ENCODE data around the gene JADE2.

GRCh38 chr5:134582281-134582680, 56.8 kb downstream of the JADE2 start:
- TF ChIP-seq CREB1 (IDR thresholded peaks at IDR 0.05; ENCODE audit: low read depth) = no peak
- TF ChIP-seq FOXM1 (IDR thresholded peaks at IDR 0.05; ENCODE audit: borderline replicate concordance, low read depth) = no peak
- TF ChIP-seq ZBTB7A (IDR thresholded peaks at IDR 0.05; ENCODE audit: low read depth) = no peak
- TF ChIP-seq, protein P1, sequence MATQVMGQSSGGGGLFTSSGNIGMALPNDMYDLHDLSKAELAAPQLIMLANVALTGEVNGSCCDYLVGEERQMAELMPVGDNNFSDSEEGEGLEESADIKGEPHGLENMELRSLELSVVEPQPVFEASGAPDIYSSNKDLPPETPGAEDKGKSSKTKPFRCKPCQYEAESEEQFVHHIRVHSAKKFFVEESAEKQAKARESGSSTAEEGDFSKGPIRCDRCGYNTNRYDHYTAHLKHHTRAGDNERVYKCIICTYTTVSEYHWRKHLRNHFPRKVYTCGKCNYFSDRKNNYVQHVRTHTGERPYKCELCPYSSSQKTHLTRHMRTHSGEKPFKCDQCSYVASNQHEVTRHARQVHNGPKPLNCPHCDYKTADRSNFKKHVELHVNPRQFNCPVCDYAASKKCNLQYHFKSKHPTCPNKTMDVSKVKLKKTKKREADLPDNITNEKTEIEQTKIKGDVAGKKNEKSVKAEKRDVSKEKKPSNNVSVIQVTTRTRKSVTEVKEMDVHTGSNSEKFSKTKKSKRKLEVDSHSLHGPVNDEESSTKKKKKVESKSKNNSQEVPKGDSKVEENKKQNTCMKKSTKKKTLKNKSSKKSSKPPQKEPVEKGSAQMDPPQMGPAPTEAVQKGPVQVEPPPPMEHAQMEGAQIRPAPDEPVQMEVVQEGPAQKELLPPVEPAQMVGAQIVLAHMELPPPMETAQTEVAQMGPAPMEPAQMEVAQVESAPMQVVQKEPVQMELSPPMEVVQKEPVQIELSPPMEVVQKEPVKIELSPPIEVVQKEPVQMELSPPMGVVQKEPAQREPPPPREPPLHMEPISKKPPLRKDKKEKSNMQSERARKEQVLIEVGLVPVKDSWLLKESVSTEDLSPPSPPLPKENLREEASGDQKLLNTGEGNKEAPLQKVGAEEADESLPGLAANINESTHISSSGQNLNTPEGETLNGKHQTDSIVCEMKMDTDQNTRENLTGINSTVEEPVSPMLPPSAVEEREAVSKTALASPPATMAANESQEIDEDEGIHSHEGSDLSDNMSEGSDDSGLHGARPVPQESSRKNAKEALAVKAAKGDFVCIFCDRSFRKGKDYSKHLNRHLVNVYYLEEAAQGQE (IDR thresholded peaks at IDR 0.05; ENCODE audit: low read depth) = no peak
- no peak for TF ChIP-seq NFIC (IDR thresholded peaks at IDR 0.05)

Measured in Ishikawa (cell line).